HK-2 (cell line): Measurements from ENCODE around the gene VPREB3.

Experiments used
- DNase-seq: peaks from one replicate; pipeline ENCODE4 v3.0.0-alpha.2; 2018; ENCODE audit not compliant: unreplicated experiment

VPREB3 gene, protein sequence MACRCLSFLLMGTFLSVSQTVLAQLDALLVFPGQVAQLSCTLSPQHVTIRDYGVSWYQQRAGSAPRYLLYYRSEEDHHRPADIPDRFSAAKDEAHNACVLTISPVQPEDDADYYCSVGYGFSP

DNA sequence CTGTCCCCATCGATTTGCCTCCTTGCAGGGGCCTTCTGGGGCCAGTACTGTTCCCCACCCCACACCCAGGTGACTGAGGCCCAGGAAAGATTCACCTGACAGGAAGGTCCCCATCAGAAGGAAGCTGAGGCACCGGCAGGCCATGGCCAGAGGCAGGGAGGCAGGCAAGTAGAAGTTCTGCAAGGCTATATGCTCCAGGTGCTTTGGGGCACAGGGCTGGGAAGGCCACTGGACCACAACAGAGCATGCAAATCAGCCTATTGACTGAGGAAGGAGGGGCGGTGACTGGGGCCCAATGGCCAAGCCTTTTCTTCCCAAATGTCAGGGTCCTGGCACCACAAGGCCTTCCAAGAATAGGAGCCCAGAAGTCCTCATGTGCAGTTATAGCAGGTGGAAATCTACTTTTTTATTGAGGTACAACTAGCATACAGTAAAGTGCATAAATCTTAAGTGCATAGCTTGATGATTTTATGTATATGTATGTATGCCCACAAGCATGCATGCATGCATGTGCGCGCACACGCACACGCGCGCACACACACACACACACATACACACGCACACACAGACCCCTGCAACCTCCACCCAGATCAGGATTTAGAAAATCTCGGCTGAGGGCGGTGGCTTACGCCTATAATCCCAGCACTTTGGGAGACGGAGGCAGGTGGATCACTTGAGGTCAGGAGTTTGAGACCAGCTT is at the start of gene VPREB3:
Gene VPREB3 (minus strand): TSS at position 206 of the 700 bp plus-strand sequence. CDS start 62 bp downstream, at position 144.
- no peak for DNase-seq

DNA sequence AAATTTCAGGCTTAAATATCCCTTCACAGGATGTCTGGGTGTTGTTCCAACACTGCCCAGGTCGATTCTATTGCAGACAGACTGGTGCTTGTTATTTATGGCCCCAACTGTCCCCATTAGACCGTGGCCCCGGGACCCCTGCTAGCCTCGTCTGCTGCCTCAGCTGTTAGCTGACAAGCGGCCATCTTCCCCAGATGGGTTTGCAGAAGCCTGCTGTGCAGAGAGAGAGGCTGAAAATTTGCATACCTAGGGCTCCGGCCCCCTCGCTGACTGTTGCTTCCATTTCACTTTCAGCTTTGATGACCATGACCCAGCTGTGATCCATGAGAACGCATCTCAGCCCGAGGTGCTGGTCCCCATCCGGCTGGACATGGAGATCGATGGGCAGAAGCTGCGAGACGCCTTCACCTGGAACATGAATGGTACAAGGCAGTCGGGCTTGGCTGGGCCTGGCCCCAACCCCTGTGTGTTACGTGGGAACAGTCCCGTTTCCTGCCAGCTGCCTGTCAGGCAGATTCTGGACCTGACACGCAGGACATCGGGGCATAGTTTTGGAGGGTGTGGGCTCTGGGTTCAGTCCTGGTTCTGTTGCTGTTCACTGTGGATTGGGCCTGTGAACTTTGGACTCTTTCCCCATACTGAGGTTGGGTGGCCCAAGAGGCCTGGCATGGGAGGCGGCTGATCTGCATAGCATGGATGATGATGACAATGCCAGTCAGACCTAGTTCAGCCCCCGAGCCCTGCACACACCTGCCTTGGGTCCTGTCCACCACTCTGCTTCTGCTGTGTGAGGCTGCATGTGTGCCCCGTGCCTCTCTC is 49.0 kb upstream of the VPREB3 start:
- no peak for DNase-seq

DNA sequence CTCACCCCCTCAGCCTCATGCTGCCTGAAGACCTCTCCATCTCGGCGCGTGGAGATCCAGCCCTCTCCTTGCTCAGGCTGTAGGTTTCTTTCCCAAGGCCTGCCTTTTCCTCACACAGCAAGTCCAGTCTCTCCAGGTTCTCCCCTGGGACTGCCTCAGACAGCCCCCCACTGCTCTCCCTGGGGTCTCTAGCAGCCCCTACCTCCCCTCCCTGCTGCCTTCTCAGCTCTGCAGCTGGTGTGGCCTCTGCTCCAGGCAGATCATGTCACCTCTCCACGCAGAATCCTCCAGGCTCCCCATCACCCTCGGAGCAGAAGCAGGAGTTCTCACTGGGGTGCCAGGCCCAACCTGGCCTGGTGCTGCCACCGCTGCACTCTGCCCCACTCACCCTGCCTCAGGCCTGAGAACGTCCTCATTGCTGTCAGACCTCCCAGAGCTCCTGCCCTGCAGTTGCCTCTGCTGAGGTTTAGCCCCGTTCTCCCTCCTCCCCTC is 47.7 kb upstream of the VPREB3 start:
- no peak for DNase-seq

DNA sequence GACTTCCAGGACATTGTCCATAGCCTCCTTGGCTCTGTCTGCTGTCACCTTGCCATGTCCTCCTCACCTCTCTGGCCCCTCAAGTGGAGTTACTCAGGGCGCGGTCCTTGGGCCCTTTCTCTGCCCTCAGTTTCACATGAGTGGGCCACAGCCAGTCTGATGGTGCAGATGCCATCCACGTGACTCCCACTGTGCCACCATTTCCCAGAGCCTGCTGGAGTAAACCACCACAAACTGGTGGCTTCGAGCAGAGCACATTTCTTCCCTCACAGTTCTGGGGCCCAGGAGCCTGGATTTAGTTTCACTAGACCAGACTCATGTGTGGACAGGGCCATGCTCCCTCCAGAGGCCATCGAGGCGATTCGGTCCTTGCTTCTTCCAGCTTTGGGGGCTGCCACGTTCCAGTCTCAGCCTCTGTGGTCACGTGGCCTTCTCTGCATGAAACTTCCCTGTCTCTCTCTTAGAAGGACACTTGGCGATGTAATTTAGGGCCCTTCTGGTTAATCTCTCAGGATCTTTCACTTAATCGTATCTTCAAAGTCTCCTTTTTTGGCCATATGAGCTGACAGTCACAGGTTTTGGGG is 47.1 kb upstream of the VPREB3 start:
- no peak for DNase-seq

DNA sequence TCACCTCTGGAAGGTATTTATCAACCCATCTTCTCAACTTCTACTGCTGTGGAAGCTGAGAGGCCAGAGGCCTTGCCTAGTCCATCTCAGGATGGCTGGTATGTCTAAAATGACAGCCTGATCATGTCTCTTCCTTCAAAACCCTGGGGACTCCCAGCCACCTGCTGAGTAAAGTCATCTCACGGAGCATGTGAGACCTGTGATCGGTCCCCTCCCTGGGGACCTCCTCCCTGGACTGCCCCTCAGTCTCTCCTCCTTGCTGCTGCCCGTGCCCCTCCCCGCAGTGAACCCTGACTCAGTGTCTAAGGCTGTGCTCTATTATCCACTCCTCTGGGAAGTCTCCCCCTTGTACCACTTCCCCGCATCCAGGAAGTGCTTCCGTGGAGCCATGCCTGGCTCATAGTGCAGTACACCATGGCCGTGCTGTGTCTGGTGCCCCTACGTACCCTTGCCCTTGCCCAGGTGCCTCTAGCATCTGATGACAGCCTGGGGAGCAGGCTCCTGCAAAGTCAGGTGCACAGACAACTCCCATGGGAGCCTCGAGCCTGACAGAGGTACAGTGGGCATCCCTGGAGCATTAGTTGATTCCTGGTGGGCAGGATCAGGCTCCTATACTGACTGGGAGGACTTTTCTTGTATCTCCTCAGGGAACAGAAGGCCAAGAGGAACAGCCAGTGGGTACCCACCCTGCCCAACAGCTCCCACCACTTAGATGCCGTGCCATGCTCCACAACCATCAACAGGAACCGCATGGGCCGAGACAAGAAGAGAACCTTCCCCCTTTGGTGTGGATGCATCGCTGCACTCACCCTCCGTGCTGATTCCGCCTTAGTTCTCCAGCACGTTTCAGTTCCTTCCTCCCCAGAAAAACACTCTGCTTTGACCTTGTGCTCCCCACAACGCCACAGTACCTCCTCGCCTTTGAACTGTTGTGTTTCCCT is 46.3 kb upstream of the VPREB3 start:
- DNase-seq = no peak

DNA sequence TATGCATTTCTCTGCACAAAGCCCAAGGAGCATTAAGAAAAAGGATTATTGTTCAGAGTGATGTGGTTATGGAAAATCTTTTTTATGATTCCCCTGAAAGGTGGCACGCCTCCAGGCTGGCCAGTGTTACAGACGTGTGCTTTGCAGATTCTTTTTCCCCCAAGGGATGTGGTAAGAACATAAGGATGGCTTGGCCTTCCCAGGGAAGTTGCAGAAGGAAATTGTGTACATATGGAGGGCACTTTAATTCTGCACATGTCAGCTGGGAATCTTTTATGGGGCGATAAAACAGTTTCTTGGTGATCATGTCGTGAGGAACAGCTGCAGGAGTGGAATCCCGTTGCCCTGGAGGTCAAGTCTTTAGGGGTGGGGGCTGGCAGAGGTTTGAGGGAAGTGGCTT is 42.2 kb upstream of the VPREB3 start:
- DNase-seq = no peak

DNA sequence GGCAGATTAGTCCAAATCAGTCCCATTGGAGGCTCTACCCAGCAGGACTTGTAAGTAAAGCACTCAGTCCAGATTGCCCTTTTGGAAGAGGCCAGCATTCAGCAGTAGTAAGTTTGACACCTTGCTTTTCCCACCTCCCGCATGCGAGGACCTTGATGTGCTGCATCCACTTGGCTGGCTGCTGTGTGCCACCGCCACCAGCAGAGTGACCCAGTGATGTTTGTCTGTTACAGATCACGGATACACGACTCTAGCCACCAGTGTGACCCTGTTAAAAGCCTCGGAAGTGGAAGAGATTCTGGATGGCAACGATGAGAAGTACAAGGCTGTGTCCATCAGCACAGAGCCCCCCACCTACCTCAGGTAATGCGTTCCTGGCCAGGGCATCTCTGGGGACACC is 39.1 kb upstream of the VPREB3 start:
- DNase-seq = no peak

DNA sequence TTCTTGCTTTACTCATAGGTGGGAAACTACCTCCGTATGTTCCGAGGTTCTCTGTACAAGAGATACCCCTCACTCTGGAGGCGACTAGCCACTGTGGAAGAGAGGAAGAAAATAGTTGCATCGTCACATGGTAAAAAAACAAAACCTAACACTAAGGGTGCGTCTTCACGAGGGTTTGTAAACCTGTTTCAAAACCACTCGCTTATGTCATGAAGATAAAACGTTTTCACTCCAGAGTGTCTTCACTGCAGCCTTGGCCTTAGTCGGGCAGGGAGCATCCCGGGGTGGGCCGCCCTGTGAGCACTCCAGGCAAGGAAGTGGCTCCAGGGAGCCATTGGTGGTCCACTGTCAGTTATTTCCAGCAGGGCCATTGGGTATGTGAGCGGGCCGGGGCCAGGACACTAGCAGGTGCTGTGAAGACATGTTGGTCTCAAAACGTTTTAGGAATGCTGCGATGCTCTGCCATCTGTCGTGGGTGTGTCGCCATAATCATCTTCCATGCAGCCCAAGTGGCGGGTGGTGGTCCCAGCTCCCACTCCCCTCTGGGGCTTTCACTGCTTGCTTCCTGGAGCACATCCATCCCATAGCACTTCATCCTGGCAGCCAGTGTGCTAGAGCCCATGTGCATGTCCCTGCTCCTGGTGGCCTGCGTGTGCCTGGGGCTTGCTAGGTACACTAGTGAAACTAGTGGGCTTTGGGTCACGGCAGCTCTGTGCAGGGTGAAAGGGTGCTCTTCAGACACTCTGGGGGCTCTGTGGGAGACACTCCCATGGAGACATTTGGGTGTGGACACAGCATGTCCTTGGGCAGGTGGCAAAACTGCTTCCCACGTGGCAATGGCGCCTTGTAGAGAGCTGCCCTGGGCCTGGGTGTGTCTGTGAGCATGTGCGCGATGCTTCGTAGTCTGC is 37.8 kb upstream of the VPREB3 start:
- DNase-seq = no peak

DNA sequence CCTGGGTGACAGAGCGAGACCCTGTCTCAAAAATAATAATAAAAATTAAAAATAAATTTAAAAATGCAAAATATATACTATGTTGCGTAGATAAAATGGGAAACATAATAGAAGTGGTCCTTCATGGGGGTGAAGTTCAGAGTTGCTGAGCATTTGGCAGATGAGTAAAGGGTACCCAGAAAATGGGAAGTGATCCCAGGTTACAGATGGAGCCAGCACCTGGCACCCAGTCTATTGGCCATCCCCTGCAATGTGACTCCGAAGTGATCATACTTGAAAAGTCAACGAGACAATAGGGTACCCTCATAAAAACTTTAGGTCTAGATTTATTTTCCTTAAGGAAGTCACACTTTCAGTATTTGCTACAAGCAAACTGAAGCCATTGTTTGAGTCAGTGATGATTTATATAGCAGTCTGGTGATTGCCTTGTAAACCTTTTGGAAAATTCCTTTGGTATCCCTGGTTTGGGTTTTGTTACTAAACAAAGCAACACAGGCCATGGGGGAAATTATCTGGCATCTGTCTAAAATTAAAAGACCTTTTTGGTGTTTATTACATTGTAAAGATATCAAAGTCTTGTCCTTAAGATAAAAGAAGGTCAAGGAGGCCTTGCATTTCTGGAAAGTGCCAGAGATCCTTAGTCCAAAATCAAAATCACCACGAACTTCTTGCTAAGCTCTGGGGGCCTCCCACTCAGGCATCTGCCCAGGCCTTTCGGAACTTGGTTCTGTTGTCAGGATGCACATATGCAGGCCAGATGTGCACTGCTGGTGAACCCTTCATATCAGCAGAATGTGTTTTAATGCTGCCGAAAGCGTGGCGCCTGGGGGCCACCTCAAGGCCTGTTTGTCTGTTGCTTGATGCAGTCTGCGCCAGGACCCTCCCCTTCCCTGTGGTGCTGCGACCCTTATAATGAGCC is 36.9 kb upstream of the VPREB3 start:
- no peak for DNase-seq

DNA sequence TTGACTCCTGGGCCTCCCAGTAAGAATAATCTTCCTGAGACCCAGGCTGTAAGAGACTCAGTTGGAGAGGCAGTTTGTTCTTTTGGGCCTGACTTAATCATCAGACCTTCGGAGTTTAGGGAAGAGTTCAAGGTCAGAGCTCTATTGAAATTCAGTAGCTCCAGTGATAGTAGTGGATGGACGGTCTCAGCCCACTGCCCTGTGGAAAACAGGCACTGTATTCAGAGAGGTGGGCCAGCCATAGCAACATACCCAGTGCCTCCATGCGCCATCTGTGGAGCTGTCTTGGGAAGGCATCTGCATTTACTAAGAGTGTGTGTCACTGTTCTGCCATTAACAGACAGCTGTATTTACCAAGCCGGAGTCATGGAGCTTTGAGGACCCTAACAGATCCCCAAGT is 35.4 kb upstream of the VPREB3 start:
- DNase-seq = no peak

DNA sequence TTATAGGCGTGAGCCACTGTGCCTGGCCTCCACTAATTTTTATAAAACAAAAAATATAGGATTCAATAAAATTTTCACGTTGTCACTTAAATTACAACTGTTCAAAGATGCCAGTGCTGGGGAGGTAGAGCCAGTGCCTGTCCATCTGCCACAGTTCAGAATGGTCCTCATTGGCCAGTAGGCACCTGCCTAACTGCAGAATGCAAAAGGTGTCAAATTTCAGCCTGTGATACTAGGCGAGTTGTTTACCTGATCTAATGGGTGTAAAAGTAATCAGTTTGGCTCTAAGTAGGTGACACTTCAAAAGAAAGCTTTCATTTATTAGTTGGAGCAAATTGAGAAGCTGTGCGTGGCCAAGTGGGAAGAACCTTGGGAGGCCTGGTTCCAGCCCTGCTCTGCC is 34.9 kb upstream of the VPREB3 start:
- DNase-seq = no peak

DNA sequence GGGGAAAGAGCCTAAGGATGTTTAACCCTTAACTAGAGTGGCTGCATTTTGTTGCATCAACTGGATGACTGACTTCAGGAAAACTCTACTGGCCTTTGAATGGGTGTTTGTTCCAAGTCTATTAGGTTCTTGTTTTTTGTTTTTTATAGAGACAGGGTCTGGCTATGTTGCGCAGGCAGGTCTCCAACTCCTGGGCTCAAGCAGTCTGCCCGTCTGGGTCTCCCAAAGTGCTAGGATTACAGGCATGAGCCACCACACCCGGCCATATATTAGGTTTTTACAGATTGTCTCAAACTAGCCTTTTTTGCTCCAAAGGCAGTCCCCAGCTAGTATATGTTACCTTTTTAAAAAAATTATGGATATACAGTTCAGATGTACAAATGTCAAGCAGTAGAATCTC is 33.7 kb upstream of the VPREB3 start:
- no peak for DNase-seq

DNA sequence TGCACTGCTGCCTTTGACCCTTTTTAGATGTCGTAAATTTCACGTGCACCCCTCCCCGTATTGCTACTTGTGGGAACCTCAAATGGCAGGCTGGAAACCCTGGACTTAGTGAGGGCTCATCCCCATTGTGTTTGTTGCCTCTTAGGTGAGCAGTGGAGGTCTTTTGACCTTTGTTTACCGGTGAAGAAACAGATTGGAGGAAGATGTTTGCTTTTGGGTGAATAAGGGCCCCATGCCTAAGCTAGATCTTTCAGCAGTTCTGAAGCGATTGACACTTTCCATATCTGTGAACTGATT is 33.3 kb upstream of the VPREB3 start:
- DNase-seq = no peak

DNA sequence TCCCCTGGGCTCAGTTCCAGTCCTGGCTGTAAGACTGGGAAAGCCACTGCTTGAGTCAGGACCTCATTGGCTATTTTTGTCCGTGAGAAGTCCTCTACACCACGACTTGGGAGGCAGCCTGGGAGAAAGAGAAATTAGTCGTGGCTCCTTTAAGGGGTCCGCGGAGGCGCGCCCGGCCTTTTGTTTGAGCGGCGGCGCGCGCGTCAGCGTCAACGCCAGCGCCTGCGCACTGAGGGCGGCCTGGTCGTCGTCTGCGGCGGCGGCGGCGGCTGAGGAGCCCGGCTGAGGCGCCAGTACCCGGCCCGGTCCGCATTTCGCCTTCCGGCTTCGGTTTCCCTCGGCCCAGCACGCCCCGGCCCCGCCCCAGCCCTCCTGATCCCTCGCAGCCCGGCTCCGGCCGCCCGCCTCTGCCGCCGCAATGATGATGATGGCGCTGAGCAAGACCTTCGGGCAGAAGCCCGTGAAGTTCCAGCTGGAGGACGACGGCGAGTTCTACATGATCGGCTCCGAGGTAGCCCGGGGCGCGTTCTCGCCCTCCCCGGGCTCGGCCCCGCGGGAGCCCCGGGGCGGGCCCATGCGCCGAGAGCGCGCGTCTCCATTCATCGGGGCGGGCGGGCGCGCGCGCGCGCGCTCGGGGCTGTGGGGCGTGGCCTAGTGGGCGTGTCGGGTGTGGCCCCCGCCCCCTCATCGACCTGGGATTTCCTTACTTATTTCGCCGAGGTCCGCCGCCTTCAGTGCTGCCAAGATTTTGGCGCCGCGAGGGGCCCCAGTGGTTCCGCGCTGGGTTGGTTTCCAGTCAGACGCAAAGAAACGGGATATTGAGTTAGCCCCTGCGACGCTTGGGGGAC is 32.8 kb upstream of the VPREB3 start, which contains the start of gene SMARCB1:
Gene SMARCB1 (plus strand): TSS at position 215 of the 848 bp plus-strand sequence. CDS start 204 bp downstream, at position 419.
- peak; percentile 86 for DNase-seq

DNA sequence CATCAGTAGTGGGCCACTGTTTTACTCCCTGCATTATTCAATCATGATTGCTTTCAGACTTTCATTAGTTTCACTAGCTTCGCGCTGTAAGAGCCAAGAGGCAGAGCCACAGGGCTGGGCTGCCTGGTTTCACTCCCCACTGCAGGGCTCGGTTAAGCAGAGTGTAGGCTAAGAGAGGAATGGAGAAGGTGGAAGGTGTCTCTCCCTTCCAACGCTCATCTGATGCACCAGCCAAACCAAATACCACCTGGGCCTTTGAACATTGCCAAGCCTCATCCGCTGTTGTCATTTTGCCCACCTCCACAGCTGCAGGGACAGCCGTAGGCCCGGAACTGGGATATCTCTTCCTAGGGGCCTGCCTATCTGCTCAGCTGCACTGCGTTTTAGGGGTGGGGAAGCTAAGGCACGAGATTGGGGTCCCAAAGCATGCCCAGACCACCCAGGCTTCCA is 32.1 kb upstream of the VPREB3 start:
- DNase-seq = no peak

DNA sequence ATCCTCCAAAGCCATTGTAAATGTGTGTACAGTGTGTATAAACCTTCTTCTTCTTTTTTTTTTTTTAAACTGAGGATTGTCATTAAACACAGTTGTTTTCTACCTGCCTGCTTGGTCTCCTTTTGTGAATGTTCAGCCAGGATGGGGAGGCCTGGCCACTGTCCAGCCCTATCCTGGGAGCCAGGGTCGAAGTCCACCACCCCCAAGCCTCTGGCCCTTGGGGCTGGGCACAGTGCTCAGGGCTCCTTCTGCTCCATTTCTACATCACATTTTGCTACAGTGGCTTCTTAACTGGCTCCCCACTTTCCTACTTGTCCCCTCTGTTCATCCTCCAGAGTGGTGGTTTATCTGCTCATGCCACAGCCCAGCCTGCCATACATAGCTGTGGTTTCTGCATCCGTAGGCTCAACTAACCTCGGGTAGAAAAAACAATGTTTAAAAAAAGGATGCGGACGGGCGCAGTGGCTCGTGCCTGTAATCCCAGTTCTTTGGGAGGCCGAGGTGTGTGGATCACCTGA is 30.0 kb upstream of the VPREB3 start:
- peak; percentile 53 for DNase-seq

DNA sequence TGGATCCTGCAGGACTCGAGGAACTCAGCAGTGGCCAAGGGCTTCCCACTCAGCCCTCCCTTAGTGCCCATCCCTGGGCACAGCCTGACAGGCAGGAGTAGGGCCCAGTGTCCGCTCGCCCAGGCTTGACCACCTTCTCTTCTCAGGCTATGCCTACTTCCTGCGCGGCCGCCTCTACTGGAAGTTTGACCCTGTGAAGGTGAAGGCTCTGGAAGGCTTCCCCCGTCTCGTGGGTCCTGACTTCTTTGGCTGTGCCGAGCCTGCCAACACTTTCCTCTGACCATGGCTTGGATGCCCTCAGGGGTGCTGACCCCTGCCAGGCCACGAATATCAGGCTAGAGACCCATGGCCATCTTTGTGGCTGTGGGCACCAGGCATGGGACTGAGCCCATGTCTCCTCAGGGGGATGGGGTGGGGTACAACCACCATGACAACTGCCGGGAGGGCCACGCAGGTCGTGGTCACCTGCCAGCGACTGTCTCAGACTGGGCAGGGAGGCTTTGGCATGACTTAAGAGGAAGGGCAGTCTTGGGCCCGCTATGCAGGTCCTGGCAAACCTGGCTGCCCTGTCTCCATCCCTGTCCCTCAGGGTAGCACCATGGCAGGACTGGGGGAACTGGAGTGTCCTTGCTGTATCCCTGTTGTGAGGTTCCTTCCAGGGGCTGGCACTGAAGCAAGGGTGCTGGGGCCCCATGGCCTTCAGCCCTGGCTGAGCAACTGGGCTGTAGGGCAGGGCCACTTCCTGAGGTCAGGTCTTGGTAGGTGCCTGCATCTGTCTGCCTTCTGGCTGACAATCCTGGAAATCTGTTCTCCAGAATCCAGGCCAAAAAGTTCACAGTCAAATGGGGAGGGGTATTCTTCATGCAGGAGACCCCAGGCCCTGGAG is 29.3 kb upstream of the VPREB3 start:
- no peak for DNase-seq
